GM23248 (cell line): Measurements from ENCODE around the gene CASQ2.

Experiments used
- EZH2 ChIP-seq: fragments of 200-600 bp; sonication (generic); IDR thresholded peaks from 2 replicates; pipeline ENCODE4 v1.6.1; 2018; ENCODE audit warnings: antibody characterized with exemption, mild to moderate bottlenecking; ENCODE audit not compliant: insufficient read depth, poor library complexity, severe bottlenecking
- EZH2phosphoT487 ChIP-seq: fragments of 200-600 bp; sonication (generic); IDR thresholded peaks from 2 replicates; pipeline ENCODE4 v1.6.1; 2018; ENCODE audit warnings: antibody characterized with exemption, moderate library complexity, mild to moderate bottlenecking, low read depth; ENCODE audit not compliant: insufficient read depth

DNA sequence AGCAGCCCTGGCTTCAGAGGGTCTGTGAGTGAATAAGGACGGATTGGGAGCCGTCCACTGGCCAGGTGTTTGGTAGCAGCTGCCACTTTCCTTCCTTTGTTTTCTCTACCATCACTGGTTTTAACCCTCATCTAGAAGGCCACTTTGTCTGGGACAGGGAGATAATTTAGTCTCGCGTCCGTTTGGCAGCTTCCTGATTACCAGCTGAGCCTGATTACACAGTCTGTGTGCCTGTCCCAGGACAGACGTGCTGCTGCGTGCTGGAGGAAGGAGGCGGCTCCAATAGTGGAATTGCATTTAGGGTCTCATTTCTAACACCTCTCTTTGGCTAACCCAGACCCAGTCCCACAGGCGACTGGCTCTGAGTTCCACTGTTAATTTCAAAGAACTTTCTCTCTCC lies 24.6 kb upstream of the CASQ2 start:
- no peak for TF ChIP-seq EZH2
- TF ChIP-seq EZH2phosphoT487 = no peak
